ENCODE results near the gene CENPP.

CENPP gene

DNA sequence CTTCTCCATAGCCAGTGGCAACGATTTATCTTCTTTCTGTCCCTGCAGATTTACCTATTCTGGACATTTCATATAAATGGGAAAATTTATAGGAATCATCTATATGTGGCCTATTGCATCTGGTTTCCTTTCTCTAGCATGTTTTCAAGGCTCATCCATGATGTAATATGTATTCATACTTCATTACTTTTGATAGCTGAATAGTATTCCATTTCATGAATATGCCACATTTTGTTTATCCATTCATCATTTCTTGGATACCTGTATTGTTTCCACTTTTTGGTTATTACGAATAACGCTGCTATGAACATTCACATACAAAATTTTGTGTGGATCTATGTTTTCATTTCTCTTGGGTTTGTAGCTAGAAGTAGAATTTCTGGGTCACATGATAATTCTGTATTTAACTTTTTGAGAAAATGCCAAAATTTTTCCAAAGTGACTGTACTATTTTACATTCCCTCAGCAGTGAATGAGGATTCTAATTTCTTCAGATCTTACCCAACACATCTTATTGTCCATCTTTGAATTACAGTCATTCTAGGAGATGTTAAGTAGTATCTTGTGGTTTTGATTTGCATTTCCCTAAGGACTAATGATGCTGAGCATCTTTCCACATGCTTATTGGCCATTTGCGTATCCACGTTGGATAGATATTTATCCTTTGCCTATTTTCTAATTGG, 35.9 kb upstream of the CENPP start:
- H3K36me3 ChIP-seq (ENCODE audit: control insufficient read depth, insufficient read depth, low read length), result no peaks in the 10 kb centered on the region
- no peaks in the 10 kb centered on the region for H3K27me3 ChIP-seq (ENCODE audit: control insufficient read depth, insufficient read depth, low read length)
- H3K9ac ChIP-seq, result no peak overlapping the region
- peaks cover 2% of the 10 kb centered on the region for H3K79me2 ChIP-seq
- no peak overlapping the region for H3K4me2 ChIP-seq (ENCODE audit: low read length)
- H3K4me3 ChIP-seq (ENCODE audit: low read depth, low read length), result no peak overlapping the region
- TF ChIP-seq, protein P1, sequence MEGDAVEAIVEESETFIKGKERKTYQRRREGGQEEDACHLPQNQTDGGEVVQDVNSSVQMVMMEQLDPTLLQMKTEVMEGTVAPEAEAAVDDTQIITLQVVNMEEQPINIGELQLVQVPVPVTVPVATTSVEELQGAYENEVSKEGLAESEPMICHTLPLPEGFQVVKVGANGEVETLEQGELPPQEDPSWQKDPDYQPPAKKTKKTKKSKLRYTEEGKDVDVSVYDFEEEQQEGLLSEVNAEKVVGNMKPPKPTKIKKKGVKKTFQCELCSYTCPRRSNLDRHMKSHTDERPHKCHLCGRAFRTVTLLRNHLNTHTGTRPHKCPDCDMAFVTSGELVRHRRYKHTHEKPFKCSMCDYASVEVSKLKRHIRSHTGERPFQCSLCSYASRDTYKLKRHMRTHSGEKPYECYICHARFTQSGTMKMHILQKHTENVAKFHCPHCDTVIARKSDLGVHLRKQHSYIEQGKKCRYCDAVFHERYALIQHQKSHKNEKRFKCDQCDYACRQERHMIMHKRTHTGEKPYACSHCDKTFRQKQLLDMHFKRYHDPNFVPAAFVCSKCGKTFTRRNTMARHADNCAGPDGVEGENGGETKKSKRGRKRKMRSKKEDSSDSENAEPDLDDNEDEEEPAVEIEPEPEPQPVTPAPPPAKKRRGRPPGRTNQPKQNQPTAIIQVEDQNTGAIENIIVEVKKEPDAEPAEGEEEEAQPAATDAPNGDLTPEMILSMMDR (IDR thresholded peaks at IDR 0.05), result no peak
- no peak overlapping the region for H2AFZ ChIP-seq
- H3K9me3 ChIP-seq (ENCODE audit: control insufficient read depth, low read length), result no peaks in the 10 kb centered on the region
- H3K4me1 ChIP-seq, result no peaks in the 10 kb centered on the region
- H3K27ac ChIP-seq, result no peak overlapping the region

DNA sequence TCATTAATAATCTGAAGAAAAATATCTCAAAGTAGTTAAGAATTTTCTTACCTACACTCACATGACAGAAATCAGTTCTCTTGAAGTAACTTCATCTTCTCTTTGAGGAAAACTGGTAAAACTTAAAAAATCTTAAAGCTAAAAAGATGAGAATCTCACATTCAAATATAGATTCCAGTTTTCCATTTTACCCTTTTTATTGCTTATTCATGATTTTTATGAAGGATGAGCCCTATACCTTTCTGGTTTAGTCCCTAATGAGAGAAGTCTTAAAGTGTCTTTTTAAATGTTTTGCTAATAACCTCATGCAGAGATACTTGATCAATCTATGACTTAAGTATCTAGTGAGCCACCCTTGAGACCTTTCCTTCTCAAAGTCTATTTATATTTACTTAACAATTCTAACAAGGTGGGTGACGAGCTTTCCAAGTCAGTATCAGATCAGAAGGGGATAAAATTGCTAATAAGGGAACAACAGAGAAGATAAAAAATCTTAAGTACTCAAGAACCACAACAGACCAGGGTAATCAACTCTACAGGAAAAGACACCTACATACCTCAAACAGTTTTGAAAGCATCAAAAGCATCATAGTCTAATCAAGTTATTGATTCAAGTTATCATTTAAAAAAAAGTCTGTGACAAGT, 34.8 kb upstream of the CENPP start:
- TF ChIP-seq, protein P1 (IDR thresholded peaks at IDR 0.05), result no peak
- no peak overlapping the region for H2AFZ ChIP-seq
- no peaks in the 10 kb centered on the region for H3K9me3 ChIP-seq (ENCODE audit: control insufficient read depth, low read length)
- no peak overlapping the region for H3K9ac ChIP-seq
- H3K27ac ChIP-seq, result no peak overlapping the region
- H3K4me2 ChIP-seq (ENCODE audit: low read length), result no peak overlapping the region
- no peak overlapping the region for H3K4me3 ChIP-seq (ENCODE audit: low read depth, low read length)
- no peaks in the 10 kb centered on the region for H3K4me1 ChIP-seq
- peaks cover 2% of the 10 kb centered on the region for H3K79me2 ChIP-seq
- no peaks in the 10 kb centered on the region for H3K27me3 ChIP-seq (ENCODE audit: control insufficient read depth, insufficient read depth, low read length)
- no peaks in the 10 kb centered on the region for H3K36me3 ChIP-seq (ENCODE audit: control insufficient read depth, insufficient read depth, low read length)

DNA sequence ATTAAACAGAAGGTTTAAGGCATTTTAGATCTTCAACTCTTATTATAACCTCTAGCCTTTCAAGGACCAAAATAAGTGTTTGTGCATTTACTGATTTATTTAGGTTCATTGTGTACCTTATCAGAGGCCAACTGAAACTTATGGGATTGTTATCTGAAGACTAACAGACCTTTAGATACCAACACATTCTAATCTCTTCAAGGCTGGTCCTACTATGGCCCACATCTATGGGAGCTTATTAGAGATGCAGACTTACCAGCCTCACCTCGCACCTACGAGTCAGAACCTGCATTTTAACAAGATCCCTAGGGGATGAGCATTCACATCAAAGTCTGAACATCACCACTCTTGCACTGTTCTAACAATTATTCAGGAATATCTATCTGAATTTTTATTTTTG, 34.2 kb upstream of the CENPP start:
- no peaks in the 10 kb centered on the region for H3K36me3 ChIP-seq (ENCODE audit: control insufficient read depth, insufficient read depth, low read length)
- H3K4me3 ChIP-seq (ENCODE audit: low read depth, low read length), result no peak overlapping the region
- H3K9me3 ChIP-seq (ENCODE audit: control insufficient read depth, low read length), result no peaks in the 10 kb centered on the region
- no peak overlapping the region for H3K27ac ChIP-seq
- peaks cover 2% of the 10 kb centered on the region for H3K79me2 ChIP-seq
- H2AFZ ChIP-seq, result no peak overlapping the region
- H3K4me1 ChIP-seq, result no peaks in the 10 kb centered on the region
- TF ChIP-seq, protein P1 (IDR thresholded peaks at IDR 0.05), result no peak
- H3K27me3 ChIP-seq (ENCODE audit: control insufficient read depth, insufficient read depth, low read length), result no peaks in the 10 kb centered on the region
- no peak overlapping the region for H3K4me2 ChIP-seq (ENCODE audit: low read length)
- H3K9ac ChIP-seq, result no peak overlapping the region

DNA sequence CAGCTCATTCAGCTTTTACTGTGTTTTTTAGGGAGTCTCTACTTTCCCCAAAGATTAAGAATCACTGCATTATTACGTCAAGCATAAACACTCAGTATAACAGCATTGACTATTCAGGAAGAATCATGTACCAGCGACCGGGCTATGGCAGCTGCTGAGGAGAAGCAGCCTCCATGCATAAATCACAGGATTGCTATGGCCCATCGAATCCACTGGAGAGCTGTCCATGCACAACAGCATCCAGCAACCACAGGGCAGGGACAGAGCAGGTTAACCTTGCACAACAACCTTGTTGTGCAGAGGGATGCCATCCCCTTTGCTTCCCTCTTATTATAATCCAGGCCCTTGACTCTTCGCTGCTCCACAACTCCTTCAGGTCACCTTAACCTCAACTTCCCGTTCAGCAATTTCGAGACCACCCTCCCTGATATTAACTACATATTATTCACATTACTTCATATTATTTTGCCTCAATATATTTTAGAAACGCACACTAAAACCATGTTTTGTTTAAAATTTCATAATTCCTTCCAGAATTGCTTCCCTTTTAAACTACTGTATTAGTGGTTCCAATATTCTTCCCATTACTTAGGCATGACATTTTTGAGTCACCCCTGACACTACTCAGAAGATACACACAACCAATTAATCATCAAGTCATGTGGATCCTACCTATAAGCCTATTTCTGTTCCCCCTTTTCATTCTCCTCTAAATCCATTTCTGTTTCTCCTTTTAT, 33.2 kb upstream of the CENPP start:
- H2AFZ ChIP-seq, result no peak overlapping the region

More for the DNA sequence above, 33.2 kb upstream of the CENPP start:
- no peaks in the 10 kb centered on the region for H3K27me3 ChIP-seq (ENCODE audit: control insufficient read depth, insufficient read depth, low read length)
- H3K27ac ChIP-seq, result no peak overlapping the region
- no peaks in the 10 kb centered on the region for H3K9me3 ChIP-seq (ENCODE audit: control insufficient read depth, low read length)
- H3K36me3 ChIP-seq (ENCODE audit: control insufficient read depth, insufficient read depth, low read length), result no peaks in the 10 kb centered on the region
- H3K4me1 ChIP-seq, result no peaks in the 10 kb centered on the region
- no peak overlapping the region for H3K9ac ChIP-seq
- peak overlapping the region; percentile 92 for H3K4me3 ChIP-seq (ENCODE audit: low read depth, low read length)
- TF ChIP-seq, protein P1 (IDR thresholded peaks at IDR 0.05), result no peak
- peaks cover 2% of the 10 kb centered on the region for H3K79me2 ChIP-seq
- peak overlapping the region; percentile 84 for H3K4me2 ChIP-seq (ENCODE audit: low read length)
